Esophagus muscularis mucosa (tissue), 4 donors: ENCODE results near the gene GINS2.

Source experiments
- CTCF ChIP-seq, 3 experiments: fragments of 200-600 bp in 2 of 3; fragments of 450-650 bp in 1 of 3; sonication (generic) in 2 of 3; IDR thresholded peaks; one replicate each; pipeline ENCODE4 v1.5.1; 2017 to 2019; ENCODE audit warnings: antibody characterized with exemption in 3 of 3, mild to moderate bottlenecking in 2 of 3, moderate library complexity in 1 of 3
- EP300 ChIP-seq: sonication (generic); formaldehyde crosslinking; IDR thresholded peaks from one replicate; pipeline ENCODE4 v1.6.1; 2017; ENCODE audit warnings: antibody characterized with exemption
- POLR2A ChIP-seq: fragments of 450-650 bp; IDR thresholded peaks from one replicate; pipeline ENCODE4 v1.6.1; 2017; ENCODE audit warnings: antibody characterized with exemption, moderate library complexity, mild to moderate bottlenecking, low read depth

DNA sequence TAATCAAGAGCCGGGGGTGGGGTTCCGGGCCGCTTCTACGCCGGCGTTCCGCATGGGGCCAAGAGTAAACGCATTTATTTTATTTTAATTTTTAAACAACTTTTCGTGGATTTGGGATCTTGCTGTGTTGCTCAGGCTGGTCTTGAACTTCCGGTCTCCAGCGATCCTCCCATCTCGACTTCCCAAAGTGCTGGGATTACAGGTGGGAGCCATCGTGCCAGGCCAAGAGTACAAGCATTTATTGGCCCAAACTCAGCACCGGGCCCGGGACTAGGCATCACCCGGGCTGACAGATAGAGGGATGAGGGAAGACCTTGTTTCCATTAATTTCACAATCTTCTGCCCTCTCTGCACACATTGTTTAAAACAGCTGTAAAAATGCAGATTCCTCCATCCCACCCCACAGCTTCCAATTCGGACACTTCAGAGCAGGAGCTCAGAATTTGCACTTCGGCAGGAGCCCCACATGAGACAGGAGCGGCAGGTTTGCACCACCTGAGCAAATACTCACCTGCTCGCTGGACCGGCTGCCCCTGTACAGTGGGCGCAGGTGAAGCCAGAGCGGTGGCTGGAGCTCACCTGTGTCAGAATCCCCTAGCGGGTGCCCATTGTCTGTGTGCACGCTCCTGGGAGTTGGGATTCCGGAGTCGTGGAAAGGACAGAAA, 663 bp upstream of the GINS2 start:
- TF ChIP-seq CTCF (IDR thresholded peaks at IDR 0.05) (no peak), EP300 (no peak), POLR2A (no peak)
